Hematopoietic multipotent progenitor cell (in vitro differentiated cells): ENCODE data around the gene CDCA3. TPM values are rescaled to one million over a fixed set of nuclear protein-coding genes. Genes with fewer than 3 reads are reported as not detected.

Source experiments
- DNase-seq, 3 donors: peaks; one replicate each; pipeline ENCODE4 v3.0.0-alpha.2; 2011 to 2015; ENCODE audit warnings: low read depth in 2 of 3, low spot score in 2 of 3
- total RNA-seq: library from RNA; depleted of rRNA; stranded (reverse); fragments of >200 nt; gene quantifications from one replicate; pipeline ENCODE4 v1.2.3, GENCODE V29; 2012

The CDCA3 gene
- total RNA-seq, 1 donor: 3.5 TPM

- DNase-seq: no peak
Measured at GRCh38 chr12:6836851-6837250, 14.2 kb downstream of the CDCA3 start.

DNA sequence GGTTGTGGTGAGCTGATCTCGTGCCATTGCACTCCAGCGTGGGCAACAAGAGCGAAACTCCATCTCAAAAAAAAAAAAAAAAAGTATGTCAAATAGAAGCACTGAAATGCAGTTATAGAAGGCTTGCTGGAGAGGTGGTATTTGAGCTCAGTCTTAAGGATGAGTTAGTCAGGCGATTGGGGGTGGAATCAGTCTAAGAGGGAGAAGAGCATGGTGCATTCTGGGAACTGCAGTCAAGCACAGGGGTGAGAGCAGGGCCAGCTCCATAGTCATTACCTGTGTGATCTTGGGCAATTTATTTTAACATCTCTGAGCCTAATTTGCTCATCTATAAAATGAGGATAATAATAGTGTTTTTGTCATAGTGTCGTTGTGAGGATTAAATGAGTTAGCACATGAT is 16.2 kb downstream of the CDCA3 start:
- no peak for DNase-seq

GRCh38 chr12:6834254-6834653 is 16.8 kb downstream of the CDCA3 start:
- no peak for DNase-seq

GRCh38 chr12:6833189-6833890 is 17.7 kb downstream of the CDCA3 start:
- DNase-seq: no peak

DNA sequence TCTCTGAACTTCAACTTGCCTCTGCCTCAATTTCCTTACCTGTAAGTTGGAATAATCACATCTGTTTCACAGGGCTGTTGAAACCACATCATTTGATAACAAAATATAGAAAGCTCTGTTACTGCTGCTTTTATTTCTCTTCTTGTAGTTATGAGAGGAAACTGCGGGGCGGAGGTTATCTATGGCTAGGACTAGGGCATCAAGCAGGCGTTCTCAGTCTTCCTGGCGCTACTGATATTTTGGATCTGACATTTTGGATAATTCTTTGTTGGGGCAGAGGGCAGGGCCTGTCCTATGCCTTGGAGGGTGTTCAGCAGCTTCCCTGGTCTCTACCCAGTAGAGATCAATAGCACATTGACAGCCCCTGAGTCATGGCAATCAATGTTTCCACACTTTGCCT is 19.0 kb downstream of the CDCA3 start:
- no peak for DNase-seq

GRCh38 chr12:6831450-6831995 is 19.6 kb downstream of the CDCA3 start:
- DNase-seq: no peak

DNA sequence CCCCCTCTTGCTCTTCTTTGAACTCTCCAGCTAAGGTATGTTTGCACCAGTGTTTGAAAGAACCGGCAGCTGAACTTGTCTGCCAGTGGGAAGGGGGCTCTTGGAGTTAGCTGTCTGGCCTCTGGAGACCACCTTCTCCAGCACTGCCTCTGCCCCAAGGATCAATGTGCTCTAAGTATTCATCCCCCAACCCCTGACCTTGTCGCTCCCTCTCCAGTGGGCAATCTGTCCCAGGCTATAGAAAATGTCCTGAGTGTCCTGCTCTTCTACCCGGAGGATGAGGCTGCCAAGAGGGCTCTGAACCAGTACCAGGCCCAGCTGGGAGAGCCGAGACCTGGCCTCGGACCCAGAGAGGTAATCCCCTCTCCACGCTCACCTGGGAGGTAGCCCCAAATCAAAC is 20.1 kb downstream of the CDCA3 start:
- DNase-seq: no peak

GRCh38 chr12:6830286-6830890 is 20.7 kb downstream of the CDCA3 start:
- DNase-seq: no peak

DNA sequence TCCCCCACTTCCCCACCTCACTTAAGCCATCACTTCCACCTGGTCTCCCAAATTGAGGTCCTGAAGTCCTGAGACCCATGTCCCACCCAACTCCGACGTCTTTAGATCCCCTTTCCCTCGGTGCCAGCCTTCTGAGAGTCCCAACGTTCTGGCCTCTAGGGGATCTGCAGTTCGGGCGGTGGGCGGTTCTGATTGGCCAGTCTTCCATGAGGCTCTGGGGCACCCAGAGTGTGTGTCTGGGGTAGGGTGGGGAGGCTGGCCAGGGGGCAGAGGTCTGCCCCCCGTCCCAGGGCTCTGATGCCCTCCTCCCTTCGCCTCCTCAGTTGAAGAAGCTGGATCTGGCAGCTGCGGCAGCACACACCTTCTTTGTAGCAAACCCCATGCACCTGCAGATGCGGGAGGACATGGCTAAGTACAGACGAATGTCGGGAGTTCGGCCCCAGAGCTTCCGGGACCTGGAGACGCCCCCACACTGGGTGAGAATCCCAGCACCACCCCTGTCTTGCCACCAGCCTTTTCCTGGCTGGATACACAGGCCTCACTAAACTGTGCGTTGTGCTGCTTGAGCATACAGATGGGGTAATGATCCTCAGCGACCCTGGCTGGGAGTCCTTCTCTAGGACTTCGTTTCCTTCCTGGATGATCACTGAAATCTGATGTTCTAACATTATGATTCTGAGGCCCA is 21.4 kb downstream of the CDCA3 start:
- DNase-seq: no peak

- DNase-seq: peak in 2 of 3 donors; percentile 62 to 70
Measured at GRCh38 chr12:6828781-6829535, 22.1 kb downstream of the CDCA3 start.

- DNase-seq: no peak
Measured at GRCh38 chr12:6827982-6828780, 22.9 kb downstream of the CDCA3 start, which contains the start of gene P3H3. TSS of gene P3H3 (plus strand) at chr12:6828407. CDS start at chr12:6828441, 34 bp downstream.

DNA sequence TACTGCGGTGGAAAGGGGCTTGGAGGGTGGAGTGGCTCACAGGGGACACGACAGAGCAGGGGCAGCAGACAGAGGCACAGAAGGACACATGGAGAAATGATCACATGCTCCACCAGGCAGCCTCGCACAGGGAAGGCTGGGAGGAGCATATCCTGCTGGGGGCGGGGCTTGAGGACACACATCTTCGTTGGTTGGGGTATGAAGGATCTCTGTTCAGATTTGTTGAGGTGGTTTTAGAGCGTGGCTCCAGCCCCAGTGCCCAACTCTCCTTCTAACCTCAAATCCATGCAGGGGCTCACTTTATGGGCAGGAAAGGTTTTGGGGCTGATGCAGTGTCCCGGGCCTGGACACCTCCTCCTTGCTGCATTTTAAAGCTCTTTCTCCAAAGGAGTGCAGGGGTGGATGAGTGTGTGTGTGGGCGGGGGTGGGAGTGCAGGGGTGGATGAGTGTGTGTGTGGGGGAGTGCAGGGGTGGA is 23.6 kb downstream of the CDCA3 start:
- no peak for DNase-seq

DNA sequence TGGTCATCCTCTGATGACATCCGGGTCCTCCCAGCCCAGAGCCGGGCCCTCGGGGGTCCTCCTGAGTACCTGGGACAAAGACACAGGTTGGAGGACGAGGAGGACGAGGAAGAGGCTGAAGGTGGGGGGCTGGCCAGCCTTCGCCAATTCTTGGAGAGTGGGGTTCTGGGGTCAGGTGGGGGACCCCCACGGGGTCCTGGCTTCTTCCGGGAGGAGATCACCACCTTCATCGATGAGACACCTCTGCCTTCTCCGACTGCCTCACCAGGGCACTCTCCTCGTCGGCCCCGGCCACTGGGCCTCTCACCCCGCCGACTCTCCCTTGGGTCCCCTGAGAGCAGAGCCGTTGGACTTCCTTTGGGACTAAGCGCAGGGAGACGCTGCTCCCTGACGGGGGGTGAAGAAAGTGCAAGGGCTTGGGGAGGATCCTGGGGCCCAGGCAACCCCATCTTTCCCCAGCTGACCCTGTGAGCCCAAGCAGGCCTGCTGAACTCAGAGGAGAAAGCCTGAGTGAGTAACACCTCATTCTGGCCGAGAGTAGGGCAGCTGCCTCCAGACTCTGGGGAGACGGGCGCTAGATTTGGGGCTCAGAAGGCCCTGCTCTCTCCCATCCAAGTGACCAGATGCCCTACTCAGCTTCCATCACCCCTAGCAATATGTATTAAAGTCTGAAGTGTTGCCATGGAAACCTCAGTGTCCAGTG is 24.2 kb downstream of the CDCA3 start:
- no peak for DNase-seq

DNA sequence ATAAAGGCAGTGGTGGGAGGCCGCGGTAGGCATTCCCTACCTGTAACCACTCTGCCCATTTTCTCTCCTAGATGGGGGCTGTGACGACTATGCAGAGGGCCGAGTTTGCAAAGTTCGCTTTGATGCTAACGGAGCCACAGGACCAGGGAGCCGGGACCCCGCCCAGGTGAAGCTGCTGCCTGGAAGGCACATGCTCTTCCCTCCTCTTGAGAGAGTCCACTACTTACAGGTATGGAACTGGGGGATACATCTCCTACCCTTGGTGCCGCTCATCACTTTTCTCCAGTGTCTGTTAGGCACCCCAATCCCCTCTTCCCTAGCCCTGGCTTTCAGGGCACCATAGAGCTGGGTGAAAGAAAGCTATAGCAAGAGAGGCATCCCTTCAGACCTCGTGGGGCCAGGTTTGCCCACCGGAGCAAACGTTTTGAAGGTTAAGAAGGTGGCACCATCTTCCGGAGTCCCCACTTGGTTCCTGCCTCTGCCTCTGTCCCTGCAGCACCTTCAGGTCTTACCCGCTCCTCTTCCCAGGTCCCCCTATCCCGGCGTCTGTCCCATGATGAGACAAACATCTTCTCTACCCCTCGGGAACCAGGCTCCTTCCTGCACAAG is 24.9 kb downstream of the CDCA3 start:
- no peak for DNase-seq

GRCh38 chr12:6825398-6826124 is 25.5 kb downstream of the CDCA3 start:
- peak; percentile 68 to 83 (median 73) for DNase-seq

GRCh38 chr12:6824901-6825381 is 26.1 kb downstream of the CDCA3 start:
- no peak for DNase-seq

- no peak for DNase-seq
Measured at GRCh38 chr12:6824085-6824775, 26.9 kb downstream of the CDCA3 start.
